Measurements from ENCODE around the gene ATP12A. TPM values are rescaled to one million over a fixed set of nuclear protein-coding genes. Genes with fewer than 3 reads are reported as not detected.
"Not testable (repeated sequence)": the region's sequence is repeated elsewhere in the genome, so short reads cannot be mapped to it uniquely, and the experiment has no call there.

The ATP12A gene
- total and polyA plus RNA-seq, 2 of the 8 experiments (the other 6 are each of a cell fraction or from before 2014, with no cell fraction given) = 0.80 to 1.3 TPM

GRCh38 chr13:24730873-24731567 is 50.8 kb downstream of the ATP12A start:
- H3K4me1 ChIP-seq (replicated peaks in 1 of 4; ENCODE audit: control insufficient read depth in 3 of 4, insufficient read depth in 4 of 4, low read length in 3 of 4); H2BK120ac ChIP-seq (replicated peaks; ENCODE audit: low read depth, low read length); H3K56ac ChIP-seq (replicated peaks; ENCODE audit: insufficient read length, low read depth, low read length); H3K27ac ChIP-seq (ENCODE audit: low read depth, low read length); H2AK5ac ChIP-seq (ENCODE audit: low read depth, low read length); H4K91ac ChIP-seq (replicated peaks; ENCODE audit: insufficient read length, low read length); H3K23me2 ChIP-seq (ENCODE audit: low read depth, low read length); H3K79me2 ChIP-seq (ENCODE audit: control insufficient read depth in 1 of 2, insufficient read depth in 2 of 2, low read length in 2 of 2); H4K20me1 ChIP-seq (replicated peaks in 1 of 2; ENCODE audit: control insufficient read depth in 1 of 2, insufficient read depth in 2 of 2, low read length in 2 of 2); POLR2A ChIA-PET (ENCODE audit: partially characterized antibody); H2AFZ ChIP-seq (ENCODE audit: low read length); H3K9me3 ChIP-seq (ENCODE audit: insufficient read depth in 2 of 2, low read depth in 1 of 2, low read length in 1 of 2); H3K27me3 ChIP-seq (replicated peaks in 1 of 4; ENCODE audit: control insufficient read depth in 3 of 4, extremely low read depth in 1 of 4, insufficient read depth in 3 of 4, low read length in 3 of 4); H3K79me1 ChIP-seq (ENCODE audit: low read depth, low read length); H2BK15ac ChIP-seq (ENCODE audit: low read length); H2BK5ac ChIP-seq (ENCODE audit: low read depth, low read length); H4K8ac ChIP-seq (ENCODE audit: extremely low read depth, insufficient read depth, low read length); H3K36me3 ChIP-seq (ENCODE audit: control insufficient read depth in 2 of 4, insufficient read depth in 4 of 4, low read length in 3 of 4); H3K9ac ChIP-seq (replicated peaks in 1 of 4; ENCODE audit: extremely low read depth in 1 of 4, low read depth in 3 of 4, low read length in 3 of 4); H3K23ac ChIP-seq (ENCODE audit: insufficient read length); H2BK20ac ChIP-seq (ENCODE audit: low read length); H2BK12ac ChIP-seq (ENCODE audit: low read depth, low read length); H3K4ac ChIP-seq (replicated peaks; ENCODE audit: insufficient read length, low read depth, low read length); H3K4me3 ChIP-seq (ENCODE audit: extremely low read depth in 1 of 4, insufficient read depth in 2 of 4, low read depth in 3 of 4, low read length in 4 of 4); H3K14ac ChIP-seq (ENCODE audit: insufficient read length); FAIRE-seq; H3K18ac ChIP-seq (ENCODE audit: extremely low read depth, low read length); DNase-seq (ENCODE audit: low read depth in 1 of 2, low spot score in 2 of 2); H3K4me2 ChIP-seq (ENCODE audit: insufficient read depth in 1 of 2, low read depth in 2 of 2, low read length in 2 of 2); H4K5ac ChIP-seq (ENCODE audit: insufficient read length, low read depth, low read length): not testable (repeated sequence)
- CTCF ChIA-PET (ENCODE audit: partially characterized antibody) = interaction anchor here (0.9 kb wide), 1 partner anchor 12 kb away, joined by 6 read pairs; no protein-coding TSS in a partner anchor
- WGBS, 2 experiments (ENCODE audit: extremely low coverage in 1 of 2, insufficient coverage in 1 of 2, insufficient read length in 1 of 2, insufficient replicate concordance in 2 of 2, low coverage in 1 of 2, low lambda C conversion rate in 2 of 2, missing lambda C conversion rate in 1 of 2) = 93% methylated on average over 4 of the region's 4 CpGs; no CpG with 5 or more reads in 1 of the 2 experiments

Measured in H1 (cell line).